Transverse colon (tissue), 3 donors: ENCODE measurements around the gene TMEM200A.

Experiments used
- CTCF ChIP-seq, 5 experiments: fragments of 200-600 bp in 3 of 5; fragments of 450-650 bp in 2 of 5; sonication (generic) in 3 of 5; IDR thresholded peaks; 1 replicate in 2 of 5; 2 replicates in 3 of 5; pipeline ENCODE4 v1.5.1; 2016 to 2017; ENCODE audit warnings: antibody characterized with exemption in 5 of 5, inconsistent platforms in 3 of 5, mild to moderate bottlenecking in 2 of 5, moderate library complexity in 1 of 5
- EP300 ChIP-seq: sonication (generic); formaldehyde crosslinking; IDR thresholded peaks from one replicate; pipeline ENCODE4 v1.6.1; 2017; ENCODE audit warnings: antibody characterized with exemption, low read depth
- POLR2A ChIP-seq: fragments of 450-650 bp; IDR thresholded peaks from one replicate; pipeline ENCODE4 v1.6.1; 2016; ENCODE audit warnings: antibody characterized with exemption, mild to moderate bottlenecking, moderate library complexity

- TF ChIP-seq CTCF (IDR thresholded peaks at IDR 0.05) (no peak), POLR2A (no peak), EP300 (no peak)
These were observed 108.1 kb downstream of the TMEM200A start for GRCh38 chr6:130473886-130474285.
